ENCODE results near the gene NLRP4.

GRCh38 chr19:55838906-55839305 is 2.6 kb downstream of the NLRP4 start:
- TF ChIP-seq, protein P1, sequence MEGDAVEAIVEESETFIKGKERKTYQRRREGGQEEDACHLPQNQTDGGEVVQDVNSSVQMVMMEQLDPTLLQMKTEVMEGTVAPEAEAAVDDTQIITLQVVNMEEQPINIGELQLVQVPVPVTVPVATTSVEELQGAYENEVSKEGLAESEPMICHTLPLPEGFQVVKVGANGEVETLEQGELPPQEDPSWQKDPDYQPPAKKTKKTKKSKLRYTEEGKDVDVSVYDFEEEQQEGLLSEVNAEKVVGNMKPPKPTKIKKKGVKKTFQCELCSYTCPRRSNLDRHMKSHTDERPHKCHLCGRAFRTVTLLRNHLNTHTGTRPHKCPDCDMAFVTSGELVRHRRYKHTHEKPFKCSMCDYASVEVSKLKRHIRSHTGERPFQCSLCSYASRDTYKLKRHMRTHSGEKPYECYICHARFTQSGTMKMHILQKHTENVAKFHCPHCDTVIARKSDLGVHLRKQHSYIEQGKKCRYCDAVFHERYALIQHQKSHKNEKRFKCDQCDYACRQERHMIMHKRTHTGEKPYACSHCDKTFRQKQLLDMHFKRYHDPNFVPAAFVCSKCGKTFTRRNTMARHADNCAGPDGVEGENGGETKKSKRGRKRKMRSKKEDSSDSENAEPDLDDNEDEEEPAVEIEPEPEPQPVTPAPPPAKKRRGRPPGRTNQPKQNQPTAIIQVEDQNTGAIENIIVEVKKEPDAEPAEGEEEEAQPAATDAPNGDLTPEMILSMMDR (IDR thresholded peaks at IDR 0.05) = no peak
- TF ChIP-seq POLR2A (IDR thresholded peaks at IDR 0.05) = no peak
- TF ChIP-seq EP300 (IDR thresholded peaks at IDR 0.05) = no peak

Data from ovary (tissue), 3 donors.